Endothelial cell of umbilical vein (primary cell): Measurements from ENCODE around the gene THUMPD3. TPM values are rescaled to one million over a fixed set of nuclear protein-coding genes. Genes with fewer than 3 reads are reported as not detected.

Experiments used
- BruUV-seq: library from RNA; stranded (reverse); fragments of 400-500 nt; replicated peaks from 2 replicates; lab custom pipeline; 2021; lab: Mats Ljungman, UMichigan
- CTCF ChIA-PET: fragments of 300-600, 350-600 bp; sonication (Branson Sonifier 250); formaldehyde crosslinking; loops from one replicate; lab custom pipeline; 2021; ENCODE audit warnings: antibody characterized with exemption, inconsistent platforms; lab: Charles Lee
- POLR2A ChIA-PET: fragments of 300-600, 350-600 bp; sonication (Branson Sonifier 250); formaldehyde crosslinking; loops from one replicate; lab custom pipeline; 2021; ENCODE audit warnings: antibody characterized with exemption, inconsistent platforms; lab: Charles Lee
- DNase-seq: peaks from one replicate; pipeline ENCODE4 v3.0.0-alpha.2; 2011; ENCODE audit warnings: low read depth, low spot score
- FAIRE-seq: peaks from 2 replicates; lab custom pipeline; 2011; peaks lifted over from hg19 to GRCh38; lab: Jason Lieb, UNC
- H2AFZ ChIP-seq: 2 replicates; pipeline ENCODE4 v1.6.0; 2012; ENCODE audit warnings: low read depth, low read length, control low read depth, inconsistent platforms
- H3K27ac ChIP-seq: 2 replicates; pipeline ENCODE4 v1.5.1; 2011; ENCODE audit warnings: low read depth, mild to moderate bottlenecking, control low read depth, low read length, moderate library complexity; ENCODE audit not compliant: insufficient read depth
- H3K27me3 ChIP-seq, 2 experiments: 2 replicates each; pipeline versions ENCODE4 v1.6.0 to v1.6.1; 2011; ENCODE audit warnings: low read length in 2 of 2, mixed read lengths in 1 of 2; ENCODE audit not compliant: control insufficient read depth in 2 of 2, insufficient read depth in 2 of 2
- H3K36me3 ChIP-seq, 2 experiments: 2 replicates in 1 of 2; 3 replicates in 1 of 2; pipeline ENCODE4 v1.5.1; 2011; ENCODE audit warnings: low read length in 2 of 2, mild to moderate bottlenecking in 1 of 2, moderate library complexity in 1 of 2; ENCODE audit not compliant: control insufficient read depth in 2 of 2, insufficient read depth in 2 of 2; ENCODE audit errors: extremely low read depth in 1 of 2
- H3K4me1 ChIP-seq: 3 replicates; pipeline ENCODE4 v1.5.1; 2011; ENCODE audit warnings: mild to moderate bottlenecking, low read length; ENCODE audit not compliant: control insufficient read depth, insufficient read depth; ENCODE audit errors: extremely low read depth
- H3K4me2 ChIP-seq: 2 replicates; pipeline ENCODE4 v1.6.1; 2011; ENCODE audit warnings: low read length, control low read depth, mixed read lengths; ENCODE audit not compliant: insufficient read depth
- H3K4me3 ChIP-seq, 3 experiments: fragments of 200-600 bp in 1 of 3; sonication (generic), shearing (Covaris generic) in 1 of 3; replicated peaks in 1 of 3; 2 replicates each; pipeline ENCODE4 v1.5.1; 2011 to 2016; ENCODE audit warnings: control low read depth in 3 of 3, low read length in 3 of 3, mild to moderate bottlenecking in 2 of 3, inconsistent platforms in 1 of 3, low read depth in 1 of 3, moderate library complexity in 1 of 3; ENCODE audit not compliant: insufficient read depth in 1 of 3
- H3K79me2 ChIP-seq: 2 replicates; pipeline ENCODE4 v1.6.0; 2012; ENCODE audit warnings: low read length, inconsistent platforms; ENCODE audit not compliant: control insufficient read depth, insufficient read depth
- H3K9ac ChIP-seq: replicated peaks from 2 replicates; pipeline ENCODE3; 2011; ENCODE audit warnings: low read length, control low read depth; ENCODE audit not compliant: insufficient read depth; ENCODE audit errors: extremely low read depth
- H3K9me1 ChIP-seq: replicated peaks from 3 replicates; pipeline ENCODE4 v1.6.0; 2011; ENCODE audit warnings: mild to moderate bottlenecking, low read length; ENCODE audit not compliant: control insufficient read depth, insufficient read depth; ENCODE audit errors: extremely low read depth
- H3K9me3 ChIP-seq: replicated peaks from 2 replicates; pipeline ENCODE4 v1.5.1; 2012; ENCODE audit warnings: low read length, inconsistent platforms; ENCODE audit not compliant: control insufficient read depth, insufficient read depth
- H4K20me1 ChIP-seq: replicated peaks from 2 replicates; pipeline ENCODE3; 2011; ENCODE audit warnings: mild to moderate bottlenecking, low read length; ENCODE audit not compliant: control insufficient read depth, insufficient read depth; ENCODE audit errors: extremely low read depth
- JUN ChIP-seq: IDR thresholded peaks from 2 replicates; pipeline ENCODE4 v1.6.1; 2011; ENCODE audit warnings: borderline replicate concordance, low read depth; ENCODE audit not compliant: insufficient read length, insufficient read depth
- dilution Hi-C: fragments of 300-500 bp; cut with MboI; formaldehyde crosslinking; loops from one replicate; pipeline ENCODE4 v1.15.0; 2019; ENCODE audit warnings: low sequenced_read_pairs; ENCODE audit not compliant: extremely low pct_ligation_motif_present
- intact Hi-C: fragments of 100-400 bp; cut with micrococcal nuclease; formaldehyde crosslinking; loops from one replicate; pipeline ENCODE4 v1.10.0; 2022
- polyA plus RNA-seq, 4 experiments: library from polyadenylated mRNA; depleted of rRNA in 3 of 4; stranded (reverse) in 3 of 4; unstranded in 1 of 4; fragments of >200 nt; gene quantifications; 2 replicates each; pipeline versions ENCODE4 v1.2.1 to v1.2.3, GENCODE V29; 2011 to 2012; ENCODE audit warnings: missing spikeins in 1 of 4
- total RNA-seq: library from RNA; stranded (reverse); gene quantifications from 2 replicates; pipeline ENCODE4 v1.2.3, GENCODE V29; 2021

THUMPD3 gene
- total and polyA plus RNA-seq, 2 donors (not counting 3 experiments of a cell fraction or from before 2014, with no cell fraction given) = 10.0 to 26.5 TPM

GRCh38 chr3:9435316-9435715 is 72.5 kb downstream of the THUMPD3 start:
- dilution Hi-C loops (no loop called here), intact Hi-C loops (no loop called here)
- peaks cover 42 to 55% of the 10 kb centered on the region in 2 experiments for H3K36me3 ChIP-seq
- H3K79me2 ChIP-seq = peaks cover 62% of the 10 kb centered on the region
- no peaks in the 10 kb centered on the region for H3K4me1 ChIP-seq
- no TSS peak for BruUV-seq
- ChIA-PET POLR2A (interaction anchor here (1.3 kb wide), 1 partner anchor 38 kb away, joined by 3 read pairs; the partner anchor contains the start of gene SETD5), CTCF (interaction anchor here (1.0 to 2.0 kb wide), 3 partner anchors 10 to 39 kb away, joined by 3 to 7 read pairs (median 4); no protein-coding TSS in a partner anchor)
- no peak overlapping the region for H3K9ac ChIP-seq
- H3K9me1 ChIP-seq = no peaks in the 10 kb centered on the region
- peaks cover 3% of the 10 kb centered on the region for H4K20me1 ChIP-seq
- FAIRE-seq = no peak
- no peaks in the 10 kb centered on the region for H3K9me3 ChIP-seq
- H3K27ac ChIP-seq = no peak overlapping the region
- H3K4me3 ChIP-seq = no peak overlapping the region
- TF ChIP-seq JUN = no peak
- H3K4me2 ChIP-seq = no peak overlapping the region
- no peak for DNase-seq
- no peak overlapping the region for H2AFZ ChIP-seq
- H3K27me3 ChIP-seq = no peaks in the 10 kb centered on the region

Other genes starting within 250 kb of the THUMPD3 start
- gene SRGAP3, start 113.4 kb upstream of the THUMPD3 start, total RNA-seq = not detected in 2 replicates
- 0.02 and 0.06 TPM in 2 replicates for gene SRGAP3, start 113.4 kb upstream of the THUMPD3 start, polyA plus RNA-seq
- gene SETD5, start 34.6 kb downstream of the THUMPD3 start, total RNA-seq = 145 and 149 TPM in 2 replicates
- gene SETD5, start 34.6 kb downstream of the THUMPD3 start, polyA plus RNA-seq = 48.2 and 64.5 TPM in 2 replicates
- gene LHFPL4, start 190.8 kb downstream of the THUMPD3 start, total RNA-seq = not detected in 2 replicates
- not detected in 2 replicates for gene LHFPL4, start 190.8 kb downstream of the THUMPD3 start, polyA plus RNA-seq